ENCODE results near the gene COL9A1.

DNA sequence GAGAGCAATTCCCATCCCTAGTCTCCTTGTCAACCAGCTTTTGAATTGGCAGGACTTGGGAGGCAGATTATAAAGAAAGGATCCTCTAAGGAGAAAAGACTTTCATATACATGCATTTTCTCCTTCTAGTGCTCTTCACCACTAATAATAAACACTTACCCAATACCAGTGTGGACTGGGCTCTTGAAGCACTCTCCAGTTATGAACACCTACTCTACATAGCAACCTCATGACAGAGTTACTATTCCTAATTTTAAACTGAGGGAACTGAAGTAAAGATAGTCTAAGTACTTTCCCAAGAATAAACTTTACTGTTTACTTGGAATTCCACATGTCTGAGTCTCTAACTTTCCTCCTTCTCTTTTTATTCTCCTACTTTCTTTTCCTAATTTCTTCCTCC is 4.8 kb downstream of the COL9A1 start:
- TF ChIP-seq POLR2A (IDR thresholded peaks at IDR 0.05; ENCODE audit: low read length): no peak
- no peak for TF ChIP-seq GATA1 (IDR thresholded peaks at IDR 0.05; ENCODE audit: low read depth, low read length)
